ENCODE results near the gene GIMAP7. TPM values are rescaled to one million over a fixed set of nuclear protein-coding genes. Genes with fewer than 3 reads are reported as not detected.
"Not testable (repeated sequence)": the region's sequence is repeated elsewhere in the genome, so short reads cannot be mapped to it uniquely, and the experiment has no call there.

Gene GIMAP7
- total RNA-seq, 2 experiments from 2014 or later, result 41.6 TPM

DNA sequence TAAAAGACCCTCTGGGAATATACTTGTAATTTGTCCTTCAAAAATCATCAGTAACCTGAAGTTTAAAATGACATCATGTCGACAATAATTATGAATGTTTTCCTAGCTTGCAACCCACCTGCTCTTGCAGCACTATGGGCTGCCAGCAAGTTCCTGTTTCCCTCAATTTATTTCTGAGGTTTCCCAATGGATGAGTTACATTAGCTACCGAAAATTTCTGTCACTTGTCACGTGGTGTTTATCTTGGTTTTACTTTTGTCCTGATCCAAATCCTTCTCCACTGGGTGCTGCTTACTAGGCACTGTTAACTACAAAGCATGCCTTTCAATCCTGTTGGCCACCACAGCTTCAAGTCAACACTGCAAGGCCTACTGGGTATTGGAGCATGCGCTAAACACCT is 32.8 kb upstream of the GIMAP7 start:
- H3K36me3 Mint-ChIP-seq (ENCODE audit: low read depth), result peaks cover 7% of the 10 kb centered on the region
- intact Hi-C loops (cut with micrococcal nuclease), result loop anchor here (1.0 to 2.0 kb wide), 4 partner anchors 21 to 272 kb away; partner anchors contain the start of gene GIMAP8
- CTCF ChIA-PET, result interaction anchor here (1.0 to 1.6 kb wide), 5 partner anchors 10 to 33 kb away, joined by 3 to 6 read pairs (median 4); no protein-coding TSS in a partner anchor
- H3K4me1 Mint-ChIP-seq (ENCODE audit: low read depth), result peaks cover 92% of the 10 kb centered on the region
- H3K9me3 Mint-ChIP-seq, result no peaks in the 10 kb centered on the region
- H3K27ac Mint-ChIP-seq, result peak overlapping the region; percentile 97
- no peaks in the 10 kb centered on the region for H3K27me3 Mint-ChIP-seq (ENCODE audit: low read depth)
- H3K4me3 Mint-ChIP-seq, result peak overlapping the region; percentile 69
- DNase-seq, result no peak

DNA sequence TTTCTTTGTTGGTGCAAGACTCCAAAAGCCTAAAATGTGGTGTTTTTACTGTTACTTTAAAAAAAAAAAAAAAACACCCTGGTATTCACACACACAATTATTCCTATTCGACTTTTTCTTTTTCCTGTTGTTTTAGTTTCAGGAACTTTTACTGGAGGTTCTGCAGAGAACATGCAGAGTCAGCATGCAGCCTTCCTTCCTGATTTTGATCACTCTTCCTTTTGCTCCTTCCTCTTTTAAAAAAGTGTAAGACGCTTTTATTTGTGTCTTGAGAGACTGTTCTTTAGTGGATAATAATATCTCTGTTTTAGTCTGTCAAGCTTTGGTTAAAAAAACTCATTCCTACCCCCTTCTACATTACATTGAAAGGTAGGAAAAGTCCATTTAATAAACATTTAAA is 31.2 kb upstream of the GIMAP7 start:
- H3K27me3 Mint-ChIP-seq (ENCODE audit: low read depth); H3K36me3 Mint-ChIP-seq (ENCODE audit: low read depth); DNase-seq; H3K9me3 Mint-ChIP-seq; intact Hi-C loops (cut with micrococcal nuclease): not testable (repeated sequence)
- Mint-ChIP-seq H3K27ac (peak overlapping the region; percentile 97), H3K4me3 (peak overlapping the region; percentile 59), H3K4me1 (ENCODE audit: low read depth) (peaks cover 91% of the 10 kb centered on the region)
- CTCF ChIA-PET, result interaction anchor here (0.9 to 1.2 kb wide), 2 partner anchors 19 to 34 kb away, joined by 3 to 4 read pairs; no protein-coding TSS in a partner anchor

DNA sequence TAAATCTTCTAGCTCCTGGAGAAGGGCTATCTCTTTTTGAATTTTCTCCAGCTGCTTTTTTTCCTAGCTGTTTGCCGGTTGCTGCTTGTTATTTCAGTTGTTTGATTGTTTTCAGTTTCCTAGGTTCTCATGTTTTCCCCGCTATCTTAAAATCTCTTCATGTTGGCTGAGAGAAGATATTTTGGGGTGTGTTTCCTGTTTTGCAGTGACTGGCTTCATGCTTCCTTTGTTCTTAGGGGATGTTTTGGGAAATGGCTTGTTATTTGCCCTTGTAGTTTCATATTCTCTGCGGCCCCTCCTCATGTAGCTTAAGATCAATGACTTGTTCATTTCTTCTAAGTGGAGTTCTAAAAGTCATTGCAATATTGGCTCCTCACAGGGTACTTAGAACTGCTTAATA is 30.6 kb upstream of the GIMAP7 start:
- intact Hi-C loops (cut with micrococcal nuclease); H3K27me3 Mint-ChIP-seq (ENCODE audit: low read depth); DNase-seq; H3K9me3 Mint-ChIP-seq; H3K36me3 Mint-ChIP-seq (ENCODE audit: low read depth): not testable (repeated sequence)
- Mint-ChIP-seq H3K27ac (peak overlapping the region; percentile 97), H3K4me1 (ENCODE audit: low read depth) (peaks cover 90% of the 10 kb centered on the region), H3K4me3 (peak overlapping the region; percentile 59)
- CTCF ChIA-PET, result interaction anchor here (0.9 to 1.2 kb wide), 2 partner anchors 18 to 35 kb away, joined by 3 to 4 read pairs; no protein-coding TSS in a partner anchor

DNA sequence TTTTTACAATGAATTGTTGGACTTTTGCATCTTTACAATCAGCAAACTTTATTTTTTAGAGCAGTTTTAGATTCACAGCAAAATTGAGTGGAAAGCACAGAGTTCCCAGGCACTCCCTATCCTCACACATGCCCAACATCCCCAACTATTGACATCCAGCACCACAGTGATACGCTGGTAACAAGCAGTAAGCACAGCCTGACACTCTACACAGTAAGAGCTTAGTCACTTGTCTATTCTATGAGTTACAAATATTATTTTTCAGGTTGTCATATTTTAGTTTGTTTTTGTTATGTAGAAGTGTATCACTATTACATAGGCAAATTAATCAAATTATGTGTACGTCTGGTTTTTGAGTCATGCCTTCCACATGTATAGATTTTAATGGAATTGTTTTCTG is 27.0 kb upstream of the GIMAP7 start:
- Mint-ChIP-seq H3K4me1 (ENCODE audit: low read depth) (peaks cover 77% of the 10 kb centered on the region), H3K27ac (no peak overlapping the region), H3K36me3 (ENCODE audit: low read depth) (peaks cover 10% of the 10 kb centered on the region), H3K9me3 (peaks cover 10% of the 10 kb centered on the region), H3K27me3 (ENCODE audit: low read depth) (no peaks in the 10 kb centered on the region), H3K4me3 (no peak overlapping the region)
- intact Hi-C loops (cut with micrococcal nuclease), result no loop called here
- DNase-seq, result no peak
- CTCF ChIA-PET, result interaction anchor here (0.7 kb wide), 1 partner anchor 39 kb away, joined by 3 read pairs; no protein-coding TSS in a partner anchor

DNA sequence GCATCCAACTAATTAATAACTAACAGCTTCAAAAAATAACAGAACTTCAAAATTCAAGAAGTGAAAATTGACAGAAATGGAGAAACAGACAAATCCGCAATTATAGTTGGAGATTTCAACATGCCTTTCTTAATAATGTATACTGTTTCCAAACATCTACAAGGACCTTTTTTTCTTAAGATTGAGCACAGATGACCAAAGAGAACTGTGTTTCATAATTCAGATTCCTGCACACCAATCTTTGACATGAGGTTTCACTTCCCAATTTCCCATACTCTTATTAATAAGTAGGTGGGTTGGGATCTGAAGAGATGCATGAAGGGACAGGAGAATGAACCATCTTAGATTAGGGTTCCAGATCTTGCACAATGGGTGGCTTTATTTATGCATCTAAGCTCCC is 24.9 kb upstream of the GIMAP7 start:
- H3K4me1 Mint-ChIP-seq (ENCODE audit: low read depth), result peaks cover 62% of the 10 kb centered on the region
- intact Hi-C loops (cut with micrococcal nuclease), result no loop called here
- CTCF ChIA-PET, result no interaction called here
- DNase-seq, result no peak
- H3K36me3 Mint-ChIP-seq (ENCODE audit: low read depth), result peaks cover 10% of the 10 kb centered on the region
- no peaks in the 10 kb centered on the region for H3K27me3 Mint-ChIP-seq (ENCODE audit: low read depth)
- no peak overlapping the region for H3K4me3 Mint-ChIP-seq
- H3K27ac Mint-ChIP-seq, result no peak overlapping the region
- H3K9me3 Mint-ChIP-seq, result peaks cover 15% of the 10 kb centered on the region

DNA sequence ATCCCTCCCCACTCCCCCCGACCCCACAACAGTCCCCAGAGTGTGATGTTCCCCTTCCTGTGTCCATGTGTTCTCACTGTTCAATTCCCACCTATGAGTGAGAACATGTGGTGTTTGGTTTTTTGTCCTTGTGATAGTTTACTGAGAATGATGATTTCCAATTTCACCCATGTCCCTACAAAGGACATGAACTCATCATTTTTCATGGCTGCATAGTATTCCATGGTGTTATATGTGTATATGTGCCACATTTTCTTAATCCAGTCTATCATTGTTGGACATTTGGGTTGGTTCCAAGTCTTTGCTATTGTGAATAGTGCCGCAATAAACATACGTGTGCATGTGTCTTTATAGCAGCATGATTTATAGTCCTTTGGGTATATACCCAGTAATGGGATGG is 21.2 kb upstream of the GIMAP7 start:
- intact Hi-C loops (cut with micrococcal nuclease); DNase-seq; H3K27ac Mint-ChIP-seq; H3K4me3 Mint-ChIP-seq; H3K27me3 Mint-ChIP-seq (ENCODE audit: low read depth); CTCF ChIA-PET: not testable (repeated sequence)
- peaks cover 20% of the 10 kb centered on the region for H3K36me3 Mint-ChIP-seq (ENCODE audit: low read depth)
- H3K9me3 Mint-ChIP-seq, result peaks cover 24% of the 10 kb centered on the region
- peaks cover 50% of the 10 kb centered on the region for H3K4me1 Mint-ChIP-seq (ENCODE audit: low read depth)

DNA sequence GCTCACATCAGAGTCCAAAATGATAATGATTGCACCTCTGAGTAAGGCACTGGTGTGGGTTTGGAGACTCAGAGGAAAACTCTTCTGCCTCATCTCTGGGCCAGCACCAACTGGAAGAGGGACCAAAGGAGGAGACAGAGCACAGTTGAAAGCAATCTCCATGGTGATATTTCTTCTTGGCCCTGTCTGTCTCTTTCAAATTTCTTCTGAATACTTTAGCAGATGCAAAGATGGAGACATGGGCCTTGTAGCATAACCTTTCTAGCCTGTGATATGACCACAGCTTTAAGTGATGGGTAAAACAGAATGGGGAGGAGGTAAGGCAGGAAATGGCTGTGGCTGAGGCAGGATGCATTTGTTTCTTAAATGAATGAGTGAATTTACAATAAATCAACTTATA is 12.2 kb upstream of the GIMAP7 start:
- peaks cover 35% of the 10 kb centered on the region for H3K36me3 Mint-ChIP-seq (ENCODE audit: low read depth)
- DNase-seq, result peak; percentile 69
- intact Hi-C loops (cut with micrococcal nuclease), result loop anchor here (2.0 kb wide), 2 partner anchors 14 to 22 kb away; no protein-coding TSS in a partner anchor
- peak overlapping the region; percentile 41 for H3K4me3 Mint-ChIP-seq
- H3K9me3 Mint-ChIP-seq, result peaks cover 29% of the 10 kb centered on the region
- H3K27ac Mint-ChIP-seq, result peak overlapping the region; percentile 96
- no peaks in the 10 kb centered on the region for H3K27me3 Mint-ChIP-seq (ENCODE audit: low read depth)
- CTCF ChIA-PET, result interaction anchor here (0.5 to 1.6 kb wide), 8 partner anchors 8 to 50 kb away, joined by 3 to 6 read pairs (median 4); partner anchors contain the start of gene GIMAP7
- peaks cover 88% of the 10 kb centered on the region for H3K4me1 Mint-ChIP-seq (ENCODE audit: low read depth)

DNA sequence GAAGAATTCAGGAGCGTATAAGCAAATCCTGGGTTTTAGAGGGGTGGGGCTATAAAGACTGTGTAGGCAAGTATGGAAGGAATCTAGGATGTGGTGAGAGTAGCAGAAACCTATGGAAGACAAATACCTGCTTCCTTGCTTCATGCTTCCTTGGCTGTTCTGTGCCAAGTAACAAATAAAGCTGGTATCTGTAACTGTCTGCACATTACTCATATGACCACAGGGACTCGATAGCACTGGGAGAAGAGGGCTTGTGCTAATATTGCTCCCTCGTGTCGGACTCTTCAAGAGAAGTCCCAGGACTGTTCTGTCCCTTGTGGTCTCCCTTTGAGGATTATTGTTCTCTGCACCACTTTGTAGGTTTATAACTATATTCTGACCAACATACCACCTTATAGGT is 11.5 kb upstream of the GIMAP7 start:
- Mint-ChIP-seq H3K4me3 (peak overlapping the region; percentile 41), H3K4me1 (ENCODE audit: low read depth) (peaks cover 89% of the 10 kb centered on the region), H3K9me3 (peaks cover 25% of the 10 kb centered on the region), H3K27me3 (ENCODE audit: low read depth) (no peaks in the 10 kb centered on the region), H3K36me3 (ENCODE audit: low read depth) (peaks cover 34% of the 10 kb centered on the region), H3K27ac (peak overlapping the region; percentile 96)
- CTCF ChIA-PET, result interaction anchor here (0.7 to 1.6 kb wide), 7 partner anchors 9 to 68 kb away, joined by 3 to 6 read pairs (median 4); no protein-coding TSS in a partner anchor
- intact Hi-C loops (cut with micrococcal nuclease), result loop anchor here (2.0 kb wide), 2 partner anchors 14 to 22 kb away; no protein-coding TSS in a partner anchor
- DNase-seq, result no peak

DNA sequence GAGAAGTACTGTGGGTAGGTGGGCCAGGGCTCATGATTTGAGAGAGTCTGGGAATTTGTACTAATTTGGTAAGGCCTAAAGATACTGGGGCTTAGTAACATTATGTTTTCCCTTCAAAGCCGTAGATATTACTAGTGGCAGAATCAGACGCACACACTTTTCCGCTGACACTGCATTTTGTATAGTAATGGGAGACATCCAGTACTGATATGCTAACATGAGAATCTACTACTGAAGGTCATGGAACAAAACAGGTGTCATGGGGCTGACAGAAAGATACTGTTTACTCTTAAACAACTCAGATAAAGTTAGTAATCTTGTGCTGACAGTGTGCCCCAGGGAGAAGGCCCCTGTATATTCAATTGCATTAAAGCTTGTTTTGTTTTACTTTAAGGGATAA is 11.1 kb upstream of the GIMAP7 start:
- H3K9me3 Mint-ChIP-seq, result peaks cover 23% of the 10 kb centered on the region
- peak overlapping the region; percentile 96 for H3K27ac Mint-ChIP-seq
- H3K27me3 Mint-ChIP-seq (ENCODE audit: low read depth), result no peaks in the 10 kb centered on the region
- CTCF ChIA-PET, result interaction anchor here (0.7 to 1.5 kb wide), 6 partner anchors 12 to 67 kb away, joined by 3 to 4 read pairs (median 4); partner anchors contain the start of gene GIMAP4
- peaks cover 91% of the 10 kb centered on the region for H3K4me1 Mint-ChIP-seq (ENCODE audit: low read depth)
- peaks cover 31% of the 10 kb centered on the region for H3K36me3 Mint-ChIP-seq (ENCODE audit: low read depth)
- intact Hi-C loops (cut with micrococcal nuclease), result loop anchor here (2.0 kb wide), 2 partner anchors 13 to 23 kb away; no protein-coding TSS in a partner anchor
- H3K4me3 Mint-ChIP-seq, result peak overlapping the region; percentile 69
- no peak for DNase-seq

DNA sequence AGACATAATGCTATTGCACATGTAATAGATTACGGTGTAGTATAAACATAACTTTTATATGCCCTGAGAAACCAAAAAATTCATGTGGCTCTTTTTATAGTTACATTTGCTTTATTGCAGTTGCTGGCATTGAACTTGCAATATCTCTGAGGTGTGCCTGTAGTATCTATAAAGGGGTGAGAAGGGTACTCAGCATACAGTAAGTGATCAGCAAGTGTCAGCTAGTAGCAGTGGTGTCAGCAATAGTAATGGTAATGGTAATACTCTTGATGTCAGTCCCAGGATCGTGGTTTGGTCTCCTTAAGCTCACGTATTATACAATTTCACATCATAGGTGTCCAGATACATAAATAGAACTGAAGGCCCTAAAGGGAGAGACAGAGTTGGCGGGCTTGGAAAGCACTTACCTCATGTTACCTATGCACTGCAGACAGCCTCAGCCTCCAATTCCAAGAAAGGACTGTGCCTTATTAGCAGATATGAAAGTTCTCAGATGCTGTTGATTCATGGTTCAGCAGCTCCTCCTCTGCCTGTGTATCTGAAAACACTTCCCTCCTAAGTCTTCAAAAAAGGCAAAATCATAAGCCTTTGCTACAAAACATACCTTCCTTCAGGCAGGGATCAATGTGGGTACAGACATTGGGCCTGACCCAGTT is 6.6 kb upstream of the GIMAP7 start:
- Mint-ChIP-seq H3K36me3 (ENCODE audit: low read depth) (no peaks in the 10 kb centered on the region), H3K27ac (peak overlapping the region; percentile 96), H3K9me3 (no peaks in the 10 kb centered on the region), H3K27me3 (ENCODE audit: low read depth) (no peaks in the 10 kb centered on the region), H3K4me3 (peak overlapping the region; percentile 79), H3K4me1 (ENCODE audit: low read depth) (peaks cover 97% of the 10 kb centered on the region)
- DNase-seq, result peak; percentile 61
- intact Hi-C loops (cut with micrococcal nuclease), result loop anchor here (1.0 kb wide), 1 partner anchor 27 kb away; no protein-coding TSS in a partner anchor
- CTCF ChIA-PET, result interaction anchor here (1.1 to 2.6 kb wide), 3 partner anchors 22 to 59 kb away, joined by 3 to 17 read pairs (median 3); partner anchors contain the start of genes GIMAP4 and GIMAP8

DNA sequence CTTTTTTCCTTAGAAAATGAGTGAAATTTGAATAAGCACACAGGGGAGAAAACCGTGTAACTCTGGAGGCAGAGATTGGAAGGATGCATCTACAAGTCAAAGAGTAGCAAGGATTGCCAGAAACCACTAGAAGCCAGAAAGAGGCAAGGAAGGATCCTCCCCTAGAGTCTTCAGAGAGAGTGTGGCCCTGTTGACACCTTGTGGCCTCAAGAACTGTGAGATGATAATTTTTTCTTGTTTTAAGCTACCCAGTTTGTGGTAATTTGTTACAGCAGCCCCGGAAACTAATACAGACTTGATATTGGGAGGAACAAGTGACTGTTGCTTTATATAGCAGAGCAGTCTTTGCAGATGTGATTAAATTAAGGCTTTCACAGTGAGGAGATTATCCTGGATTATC is 3.6 kb upstream of the GIMAP7 start:
- intact Hi-C loops (cut with micrococcal nuclease), result loop anchor here (1.0 to 5.0 kb wide), 5 partner anchors 61 to 190 kb away; partner anchors contain the start of genes GIMAP2, GIMAP8 and REPIN1
- Mint-ChIP-seq H3K4me1 (ENCODE audit: low read depth) (peaks cover 81% of the 10 kb centered on the region), H3K36me3 (ENCODE audit: low read depth) (peaks cover 3% of the 10 kb centered on the region), H3K4me3 (peak overlapping the region; percentile 40), H3K27ac (peak overlapping the region; percentile 98), H3K27me3 (ENCODE audit: low read depth) (no peaks in the 10 kb centered on the region), H3K9me3 (no peaks in the 10 kb centered on the region)
- CTCF ChIA-PET, result interaction anchor here (0.7 to 2.9 kb wide), 8 partner anchors 8 to 222 kb away, joined by 3 to 14 read pairs (median 5); partner anchors contain the start of genes GIMAP2 and GIMAP8
- DNase-seq, result peak; percentile 46

DNA sequence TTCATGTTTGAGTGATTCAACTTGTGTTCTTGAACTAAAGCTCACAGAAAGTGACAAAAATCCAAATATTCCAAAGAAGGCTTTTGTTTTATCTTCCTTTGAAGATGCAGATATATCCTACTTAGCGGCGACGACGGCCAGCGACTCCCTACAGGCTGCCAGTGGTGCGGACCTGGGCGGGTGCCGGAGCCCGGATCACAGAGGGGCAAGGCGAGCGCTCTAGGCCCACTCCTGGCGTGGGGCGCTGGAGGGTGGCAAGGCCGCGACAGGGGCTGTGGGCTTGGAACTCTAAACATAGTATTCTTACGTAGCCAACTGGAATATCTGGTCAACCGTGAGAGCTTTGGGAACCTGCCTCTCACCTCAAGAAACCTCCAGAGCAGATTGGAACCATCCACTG is 914 bp upstream of the GIMAP7 start:
- intact Hi-C loops (cut with micrococcal nuclease), result loop anchor here (1.0 to 5.0 kb wide), 6 partner anchors 53 to 241 kb away; partner anchors contain the start of genes GIMAP2, GIMAP4 and REPIN1
- H3K36me3 Mint-ChIP-seq (ENCODE audit: low read depth), result peaks cover 18% of the 10 kb centered on the region
- DNase-seq, result no peak
- CTCF ChIA-PET, result interaction anchor here (1.0 to 2.9 kb wide), 3 partner anchors 32 to 63 kb away, joined by 3 to 41 read pairs (median 3); partner anchors contain the start of gene GIMAP8
- peak overlapping the region; percentile 96 for H3K4me3 Mint-ChIP-seq
- no peaks in the 10 kb centered on the region for H3K27me3 Mint-ChIP-seq (ENCODE audit: low read depth)
- H3K4me1 Mint-ChIP-seq (ENCODE audit: low read depth), result peaks cover 59% of the 10 kb centered on the region
- no peaks in the 10 kb centered on the region for H3K9me3 Mint-ChIP-seq
- peak overlapping the region; percentile 98 for H3K27ac Mint-ChIP-seq

All from activated naive CD4-positive, alpha-beta T cell treated with anti-CD3 and anti-CD28 coated beads for 36 hours (primary cell).